HG03039 (cell line): ENCODE results near the gene ENTPD1.

ENCODE experiments used
- ATAC-seq: cut with Tn5 transposase; IDR thresholded peaks from one replicate; pipeline ENCODE4 v1.9.1; 2021; ENCODE audit warnings: mild to moderate bottlenecking, moderate library complexity; ENCODE audit not compliant: unreplicated experiment

The ENTPD1 gene

DNA sequence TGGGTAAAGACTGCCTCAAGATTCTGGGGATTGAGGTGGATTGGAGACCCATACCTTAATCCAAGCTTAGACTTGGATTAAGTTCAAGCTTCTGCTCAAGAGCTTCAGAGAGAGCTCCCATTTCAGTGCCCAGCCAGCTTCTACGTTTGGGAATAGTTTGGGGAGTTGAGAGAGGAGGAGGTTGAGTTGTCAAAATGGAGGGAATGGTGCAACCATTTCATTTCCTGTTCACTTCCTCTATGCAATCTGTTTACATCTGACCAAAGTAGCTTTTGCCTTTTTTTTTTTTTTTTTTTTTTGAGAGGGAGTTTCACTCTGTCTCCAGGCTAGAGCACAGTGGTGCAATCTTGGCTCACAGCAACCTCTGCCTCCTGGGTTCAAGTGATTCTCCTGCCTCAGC, 65.8 kb downstream of the ENTPD1 start:
- no peak for ATAC-seq

GRCh38 chr10:95830044-95830443, 74.1 kb downstream of the ENTPD1 start:
- no peak for ATAC-seq

- ATAC-seq, result no peak
Measured at GRCh38 chr10:95831076-95831475, 75.1 kb downstream of the ENTPD1 start.

GRCh38 chr10:95831515-95831914, 75.6 kb downstream of the ENTPD1 start:
- no peak for ATAC-seq

GRCh38 chr10:95832216-95833041, 76.5 kb downstream of the ENTPD1 start:
- peak; percentile 69 for ATAC-seq

DNA sequence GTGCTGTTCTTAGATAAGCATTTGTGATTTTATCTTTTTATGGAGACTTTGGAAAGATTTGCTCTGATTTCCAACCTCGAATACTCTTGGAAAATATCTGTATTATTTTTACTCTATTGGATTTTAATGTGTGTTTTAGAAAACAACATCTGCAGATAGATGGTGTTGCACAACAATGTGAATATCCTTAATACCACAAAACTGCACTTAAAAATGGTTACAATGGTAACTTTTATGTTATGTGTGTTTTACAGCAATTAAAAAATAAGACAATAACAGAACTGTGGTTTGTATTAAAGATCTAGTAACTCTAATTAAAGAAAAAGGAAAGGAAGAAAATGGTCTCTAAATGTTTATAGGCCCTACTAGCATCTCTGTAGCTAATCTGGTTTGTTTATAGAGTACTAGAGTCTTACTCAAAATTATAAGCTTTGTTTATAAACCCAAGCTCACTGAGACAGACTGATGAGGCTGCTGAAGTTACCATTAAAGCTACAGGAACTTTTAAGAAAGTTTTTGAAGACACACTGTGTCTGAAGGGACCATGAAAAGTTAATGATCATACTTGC, 77.2 kb downstream of the ENTPD1 start:
- no peak for ATAC-seq

DNA sequence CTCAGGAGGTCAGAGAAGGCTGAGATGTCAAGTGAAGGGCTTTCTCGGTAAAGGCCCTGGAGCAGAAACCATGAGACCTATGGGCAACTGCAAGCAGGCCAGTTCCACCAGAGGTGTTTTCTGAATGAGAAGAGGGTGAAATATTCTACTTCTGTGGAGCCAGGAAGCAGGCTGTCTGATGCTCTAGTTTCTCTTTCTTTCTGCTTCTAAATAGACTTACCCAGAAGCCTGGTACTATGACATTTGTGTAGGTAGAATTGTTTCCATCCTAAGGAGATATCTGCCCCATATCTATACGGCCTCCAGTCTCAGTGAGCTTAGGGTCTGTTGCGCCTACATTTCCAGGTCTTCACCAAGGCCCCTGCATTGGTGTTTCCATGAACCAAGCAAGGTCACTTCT, 78.4 kb downstream of the ENTPD1 start:
- no peak for ATAC-seq

DNA sequence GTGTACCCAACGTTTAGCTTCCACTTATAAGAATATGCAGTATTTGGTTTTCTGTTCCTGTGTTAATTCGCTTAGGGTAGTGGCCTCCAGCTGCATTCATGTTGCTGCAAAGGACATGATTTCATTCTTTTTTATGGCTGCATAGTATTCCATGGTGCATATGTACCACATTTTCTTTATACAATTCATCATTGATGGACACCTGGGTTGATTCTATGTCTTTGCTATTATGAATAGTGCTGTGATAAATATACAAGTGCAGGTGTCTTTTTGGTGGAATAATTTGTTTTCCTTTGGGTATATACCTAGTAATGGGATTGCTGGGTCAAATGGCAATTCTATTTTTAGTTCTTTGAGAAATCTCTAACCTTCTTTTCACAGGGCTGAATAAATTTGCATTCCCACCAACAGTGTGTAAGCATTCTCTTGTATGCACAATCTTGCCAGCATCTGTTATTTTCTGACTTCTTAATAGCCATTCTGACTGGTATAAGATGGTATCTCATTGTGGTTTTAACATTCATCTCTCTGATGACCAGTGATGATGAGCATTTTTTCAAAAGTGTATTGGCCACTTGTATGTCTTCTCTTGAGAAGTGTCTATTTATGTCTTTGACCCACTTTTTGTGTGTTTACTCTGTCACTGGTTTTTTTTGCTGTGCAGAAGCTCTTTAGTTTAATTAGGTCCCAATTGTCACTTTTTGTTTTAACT, 79.3 kb downstream of the ENTPD1 start:
- no peak for ATAC-seq

- no peak for ATAC-seq
Measured at GRCh38 chr10:95835911-95836310, 79.9 kb downstream of the ENTPD1 start.

DNA sequence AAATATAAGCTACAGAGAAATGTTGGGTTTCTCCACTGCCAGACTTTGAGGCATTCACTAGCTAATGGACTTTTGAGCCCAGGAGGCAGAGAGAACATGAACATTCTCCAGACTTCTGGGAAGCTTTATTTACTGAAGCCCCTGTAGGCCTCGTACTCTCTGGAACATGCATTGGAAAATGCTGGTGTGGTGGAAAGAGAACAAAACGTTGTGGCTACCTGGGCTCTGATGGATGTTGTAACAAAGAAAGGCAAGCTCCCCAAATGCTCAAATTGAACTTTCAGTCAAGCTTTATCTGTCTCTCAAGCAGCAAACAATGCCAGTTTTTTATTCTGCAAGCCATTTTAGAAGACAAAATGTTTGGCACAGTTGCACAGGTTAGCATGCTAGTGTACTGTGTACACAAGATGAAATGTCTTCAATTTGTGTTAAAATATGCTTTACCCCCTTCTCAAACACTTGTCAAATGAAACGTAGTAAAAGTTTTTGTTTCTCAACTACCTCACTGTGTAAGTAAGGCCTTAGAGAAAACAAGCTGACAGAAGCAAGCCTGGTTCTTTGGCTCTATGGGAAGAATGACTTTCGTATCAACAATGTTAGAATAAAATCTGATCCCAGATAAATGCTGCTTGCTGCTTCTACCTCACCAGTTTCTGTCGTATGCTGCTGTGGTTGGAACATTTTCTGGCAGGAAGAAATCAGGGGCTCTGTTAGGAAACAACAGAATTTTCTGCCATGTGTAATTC, 80.8 kb downstream of the ENTPD1 start:
- no peak for ATAC-seq

DNA sequence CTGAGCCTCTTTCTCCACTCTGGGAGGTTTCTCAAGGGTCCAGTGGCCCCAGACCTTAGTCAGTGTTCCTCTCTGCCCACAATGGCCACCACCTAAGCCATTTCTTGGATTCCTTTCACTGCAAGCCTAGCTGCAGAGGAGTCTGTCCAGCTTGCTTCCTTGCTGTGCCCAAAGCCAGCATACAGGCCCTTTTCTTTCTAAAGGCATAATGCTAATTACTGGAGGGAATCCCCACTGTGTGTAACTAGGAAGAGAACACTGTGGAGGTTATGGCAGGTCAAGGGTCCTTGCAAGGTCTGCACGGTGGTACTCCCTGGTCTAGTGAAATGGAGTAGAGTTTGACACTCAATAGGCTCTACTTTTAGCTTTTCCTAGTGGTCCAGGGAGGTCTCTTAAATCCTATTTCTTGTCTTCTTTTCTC, 81.4 kb downstream of the ENTPD1 start:
- no peak for ATAC-seq

DNA sequence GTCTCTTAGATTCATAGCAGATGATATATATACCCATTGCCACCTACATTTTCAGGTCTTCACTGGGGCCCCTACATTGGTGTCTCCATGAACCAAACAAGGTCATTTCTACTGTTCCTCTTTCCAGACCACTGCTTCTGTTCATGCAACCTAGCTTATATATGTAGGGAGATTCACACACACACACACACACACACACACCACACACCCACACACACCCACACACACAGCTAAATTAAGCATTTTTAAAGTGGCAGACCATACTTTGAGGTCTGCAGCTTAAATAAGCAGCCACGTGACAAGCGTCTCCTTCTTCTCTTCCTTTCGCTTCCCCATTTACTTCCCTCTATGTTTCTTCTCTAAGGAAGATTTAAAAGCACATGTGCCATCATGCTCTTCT, 81.8 kb downstream of the ENTPD1 start:
- ATAC-seq, result no peak

DNA sequence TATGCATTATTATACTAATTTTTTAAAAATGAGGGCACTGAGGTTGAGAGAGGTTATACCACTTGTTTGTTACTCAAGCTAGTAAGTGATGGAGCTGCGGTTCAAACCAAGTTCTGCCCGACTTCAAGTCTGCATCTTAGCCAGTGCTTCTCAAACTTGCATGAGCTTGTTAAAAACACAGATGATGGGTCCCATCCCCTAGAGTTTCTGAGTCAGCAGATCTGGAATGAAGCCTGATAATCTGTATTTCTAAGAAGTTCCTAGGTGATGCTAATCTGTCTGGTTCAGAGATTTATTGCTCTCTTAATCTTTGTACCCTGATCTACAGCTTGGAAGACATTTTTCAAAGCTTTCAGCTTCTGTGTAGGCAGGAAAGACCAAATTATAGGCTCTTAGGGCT, 84.2 kb downstream of the ENTPD1 start:
- no peak for ATAC-seq

DNA sequence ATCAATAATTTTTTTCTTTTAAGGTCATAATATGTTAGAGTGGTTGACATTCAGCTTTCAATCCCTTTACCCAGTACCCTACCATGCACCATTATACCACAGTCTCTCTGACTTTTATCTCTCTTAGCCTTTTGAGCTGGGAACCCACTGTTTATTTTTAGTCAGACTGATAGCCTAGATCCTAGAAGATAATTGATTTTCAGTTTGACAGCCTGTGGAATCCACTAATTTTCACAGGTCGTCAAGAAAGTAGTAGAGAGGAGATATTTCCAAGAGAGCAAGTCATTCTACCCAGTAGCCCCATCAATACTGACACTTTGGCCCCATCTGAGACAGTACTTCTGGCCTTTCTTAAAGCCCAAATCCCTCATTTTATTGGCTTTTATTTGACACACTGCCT, 84.7 kb downstream of the ENTPD1 start:
- no peak for ATAC-seq

GRCh38 chr10:95841661-95842498, 85.9 kb downstream of the ENTPD1 start:
- no peak for ATAC-seq

- no peak for ATAC-seq
Measured at GRCh38 chr10:95845411-95845810, 89.4 kb downstream of the ENTPD1 start.

DNA sequence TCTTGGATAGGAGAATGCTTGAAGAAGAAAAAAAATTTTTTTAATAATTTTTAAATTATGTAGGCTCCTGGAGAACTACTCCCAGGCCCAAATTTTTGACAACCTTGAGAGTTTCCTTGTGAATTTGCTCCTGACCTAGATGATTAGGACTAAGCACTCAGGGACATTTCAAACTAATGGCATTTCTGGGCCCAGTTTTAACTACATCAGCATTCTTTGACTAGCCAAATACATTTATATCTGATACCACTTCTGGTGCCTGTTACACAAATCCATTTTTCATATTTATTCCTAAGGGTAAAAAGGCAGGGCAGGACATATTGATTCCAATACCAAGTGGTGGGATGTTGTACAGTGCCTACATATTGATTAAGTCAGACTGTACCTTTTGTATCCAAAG, 91.0 kb downstream of the ENTPD1 start:
- ATAC-seq, result no peak

- no peak for ATAC-seq
Measured at GRCh38 chr10:95848841-95849240, 92.9 kb downstream of the ENTPD1 start.

- no peak for ATAC-seq
Measured at GRCh38 chr10:95850791-95851190, 94.8 kb downstream of the ENTPD1 start.

GRCh38 chr10:95860166-95860940, 104.4 kb downstream of the ENTPD1 start:
- ATAC-seq, result no peak
